Astrocyte (in vitro differentiated cells and primary cell): Measurements from ENCODE around the gene KRT86.

Experiments
- EZH2 ChIP-seq: IDR thresholded peaks from 2 replicates; pipeline ENCODE4 v1.6.1; 2012; ENCODE audit warnings: mild to moderate bottlenecking, low read length, inconsistent platforms; ENCODE audit not compliant: insufficient read depth
- TF ChIP-seq, protein P1 (sequence below): IDR thresholded peaks from 2 replicates; pipeline ENCODE4 v1.5.1; 2011; ENCODE audit warnings: low read depth, mild to moderate bottlenecking, inconsistent platforms, low read length, moderate library complexity; ENCODE audit not compliant: insufficient read depth

DNA sequence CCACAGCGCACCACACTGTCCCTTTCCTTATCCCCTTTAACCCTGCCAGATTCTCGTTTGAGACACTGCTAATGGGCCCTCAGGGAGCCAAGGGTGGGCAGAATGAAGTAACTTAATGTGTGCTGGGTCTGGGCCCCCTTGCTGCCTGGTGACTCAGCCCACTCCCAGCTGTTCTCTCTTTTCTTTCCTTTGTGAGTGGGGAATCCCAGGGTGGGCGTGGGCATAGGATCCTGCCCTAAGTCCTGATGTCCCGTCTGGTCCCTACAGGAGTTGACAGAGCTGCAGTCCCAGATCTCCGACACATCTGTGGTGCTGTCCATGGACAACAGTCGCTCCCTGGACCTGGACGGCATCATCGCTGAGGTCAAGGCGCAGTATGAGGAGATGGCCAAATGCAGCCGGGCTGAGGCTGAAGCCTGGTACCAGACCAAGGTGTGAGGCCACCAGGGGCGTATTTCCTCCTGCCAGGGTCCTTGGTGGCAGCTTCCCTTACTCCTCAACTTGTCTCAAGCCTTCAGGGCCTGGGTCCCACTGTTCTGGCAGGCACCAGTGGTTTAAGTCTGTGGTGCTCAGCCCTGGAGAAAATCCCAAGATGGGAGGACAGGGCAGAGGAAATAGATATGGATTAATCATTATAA lies 33.1 kb upstream of the KRT86 start:
- TF ChIP-seq, protein P1, sequence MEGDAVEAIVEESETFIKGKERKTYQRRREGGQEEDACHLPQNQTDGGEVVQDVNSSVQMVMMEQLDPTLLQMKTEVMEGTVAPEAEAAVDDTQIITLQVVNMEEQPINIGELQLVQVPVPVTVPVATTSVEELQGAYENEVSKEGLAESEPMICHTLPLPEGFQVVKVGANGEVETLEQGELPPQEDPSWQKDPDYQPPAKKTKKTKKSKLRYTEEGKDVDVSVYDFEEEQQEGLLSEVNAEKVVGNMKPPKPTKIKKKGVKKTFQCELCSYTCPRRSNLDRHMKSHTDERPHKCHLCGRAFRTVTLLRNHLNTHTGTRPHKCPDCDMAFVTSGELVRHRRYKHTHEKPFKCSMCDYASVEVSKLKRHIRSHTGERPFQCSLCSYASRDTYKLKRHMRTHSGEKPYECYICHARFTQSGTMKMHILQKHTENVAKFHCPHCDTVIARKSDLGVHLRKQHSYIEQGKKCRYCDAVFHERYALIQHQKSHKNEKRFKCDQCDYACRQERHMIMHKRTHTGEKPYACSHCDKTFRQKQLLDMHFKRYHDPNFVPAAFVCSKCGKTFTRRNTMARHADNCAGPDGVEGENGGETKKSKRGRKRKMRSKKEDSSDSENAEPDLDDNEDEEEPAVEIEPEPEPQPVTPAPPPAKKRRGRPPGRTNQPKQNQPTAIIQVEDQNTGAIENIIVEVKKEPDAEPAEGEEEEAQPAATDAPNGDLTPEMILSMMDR, result no peak
- TF ChIP-seq EZH2, result no peak
